A549 (cell line): ENCODE measurements around the gene MACROD1. TPM values are rescaled to one million over a fixed set of nuclear protein-coding genes. Genes with fewer than 3 reads are reported as not detected.

ENCODE experiments used
- ATAC-seq, 2 experiments: fragments of 200-7000 bp in 1 of 2; fragments of >200 bp in 1 of 2; cut with Nextera tagmentation in 1 of 2; cut with Tn5 transposase in 1 of 2; 3 replicates each; pipeline versions ENCODE4 v1.8.0 to v1.9.1; 2018 to 2020; ENCODE audit warnings: mild to moderate bottlenecking in 1 of 2, moderate library complexity in 1 of 2
- CTCF ChIA-PET: fragments of 300-600 bp; sonication (Branson Sonifier 250); formaldehyde crosslinking; extraction: SDS; loops from one replicate; lab custom pipeline; 2021; ENCODE audit warnings: antibody characterized with exemption, inconsistent platforms; lab: Yijun Ruan, JAX
- POLR2A ChIA-PET: fragments of 350-600 bp; formaldehyde crosslinking; extraction: SDS; loops from one replicate; lab custom pipeline; 2021; ENCODE audit warnings: antibody characterized with exemption, inconsistent platforms; lab: Yijun Ruan, JAX
- DNase-seq, 2 experiments: peaks; one replicate each; pipeline versions ENCODE4 v3.0.0 to v3.0.0-alpha.2; 2011 to 2016; ENCODE audit warnings: low read depth in 1 of 2, low spot score in 1 of 2
- FAIRE-seq: peaks from 2 replicates; lab custom pipeline; 2011; peaks lifted over from hg19 to GRCh38; lab: Jason Lieb, UNC
- H3K27ac ChIP-seq, 2 experiments: fragments of >200 bp; sonication (Bioruptor Twin); formaldehyde crosslinking; 3 replicates each; pipeline ENCODE4 v1.5.1; 2016 to 2017
- H3K4me1 ChIP-seq: fragments of >200 bp; sonication (Bioruptor Twin); formaldehyde crosslinking; 3 replicates; pipeline ENCODE4 v1.6.1; 2016
- H3K4me2 ChIP-seq: fragments of >200 bp; sonication (Bioruptor Twin); formaldehyde crosslinking; 3 replicates; pipeline ENCODE4 v1.6.1; 2016
- H3K4me3 ChIP-seq: fragments of >200 bp; sonication (Bioruptor Twin); formaldehyde crosslinking; 3 replicates; pipeline ENCODE4 v1.5.1; 2016
- H3K9me3 ChIP-seq: fragments of >200 bp; sonication (Bioruptor Twin); formaldehyde crosslinking; 3 replicates; pipeline ENCODE4 v1.6.1; 2016
- ATOH8 ChIP-seq: fragments of 250-450 bp; sonication (Bioruptor Pico); IDR thresholded peaks from 2 replicates; pipeline ENCODE4 v1.5.0; 2020; ENCODE audit warnings: low read depth, mild to moderate bottlenecking, moderate library complexity
- BCL3 ChIP-seq: fragments of >200 bp; sonication (Bioruptor Twin); formaldehyde crosslinking; IDR thresholded peaks from 3 replicates; pipeline ENCODE4 v1.6.1; 2016
- CBX8 ChIP-seq: fragments of 200-600 bp; sonication (generic); IDR thresholded peaks from 2 replicates; pipeline ENCODE4 v1.6.1; 2016
- CTCF ChIP-seq: fragments of >200 bp; sonication (Bioruptor Twin); formaldehyde crosslinking; IDR thresholded peaks from 3 replicates; pipeline ENCODE4 v1.5.1; 2016
- E2F6 ChIP-seq: IDR thresholded peaks from 2 replicates; pipeline ENCODE4 v1.6.1; 2012; ENCODE audit warnings: low read depth, borderline replicate concordance
- ESRRA ChIP-seq: fragments of 150-350 bp; IDR thresholded peaks from 2 replicates; pipeline ENCODE4 v1.6.1; 2014; ENCODE audit warnings: mild to moderate bottlenecking, low read length, borderline replicate concordance
- GATA3 ChIP-seq: IDR thresholded peaks from 2 replicates; pipeline ENCODE4 v1.6.1; 2012; ENCODE audit warnings: borderline replicate concordance
- HDAC2 ChIP-seq: fragments of 200-600 bp; sonication (generic); IDR thresholded peaks from 2 replicates; pipeline ENCODE4 v1.6.1; 2016
- HOXB5 ChIP-seq: fragments of 250-450 bp; sonication (Bioruptor Pico); IDR thresholded peaks from 2 replicates; pipeline ENCODE4 v1.5.0; 2020; ENCODE audit warnings: mild to moderate bottlenecking, moderate library complexity
- KDM5A ChIP-seq: fragments of 200-600 bp; sonication (generic); IDR thresholded peaks from 2 replicates; pipeline ENCODE4 v1.6.1; 2016; ENCODE audit warnings: antibody characterized with exemption, mild to moderate bottlenecking
- NR3C1 ChIP-seq: fragments of >200 bp; sonication (Bioruptor Twin); formaldehyde crosslinking; IDR thresholded peaks from 3 replicates; pipeline ENCODE4 v1.6.1; 2017
- PHF8 ChIP-seq: fragments of 200-600 bp; sonication (generic); IDR thresholded peaks from 2 replicates; pipeline ENCODE4 v1.6.1; 2016; ENCODE audit warnings: low read depth, mild to moderate bottlenecking, antibody characterized with exemption, moderate library complexity, borderline replicate concordance
- RAD21 ChIP-seq, 2 experiments: fragments of >200 bp in 1 of 2; sonication (Bioruptor Twin) in 1 of 2; formaldehyde crosslinking in 1 of 2; IDR thresholded peaks in 1 of 2; conservative IDR thresholded peaks in 1 of 2; 2 replicates in 1 of 2; 3 replicates in 1 of 2; pipeline ENCODE4 v1.6.1; 2012 to 2018; ENCODE audit warnings: inconsistent platforms in 1 of 2
- RNF2 ChIP-seq: fragments of 200-600 bp; sonication (generic); IDR thresholded peaks from 2 replicates; pipeline ENCODE4 v1.6.1; 2016; ENCODE audit warnings: low read depth, mild to moderate bottlenecking, antibody characterized with exemption, moderate library complexity, borderline replicate concordance
- SMC3 ChIP-seq: fragments of >200 bp; sonication (Bioruptor Twin); formaldehyde crosslinking; IDR thresholded peaks from 3 replicates; pipeline ENCODE4 v1.6.1; 2018; ENCODE audit warnings: inconsistent platforms
- TP53 ChIP-seq: fragments of 250-450 bp; sonication (Bioruptor Pico); IDR thresholded peaks from 2 replicates; pipeline ENCODE4 v1.5.0; 2021; ENCODE audit warnings: mild to moderate bottlenecking, moderate library complexity
- ZSCAN20 ChIP-seq: fragments of 250-450 bp; sonication (Bioruptor Pico); IDR thresholded peaks from 2 replicates; pipeline ENCODE4 v1.8.0; 2022; ENCODE audit warnings: mild to moderate bottlenecking, moderate library complexity
- WGBS: methylation state at CpG from one replicate; pipeline ENCODE4 v1.1.6; 2017; ENCODE audit errors: missing lambda C conversion rate; 5-methylcytosine and 5-hydroxymethylcytosine counted together
- polyA plus RNA-seq, 4 experiments: library from polyadenylated mRNA; depleted of rRNA in 3 of 4; stranded (reverse); fragments of >200 nt; fragmentation: RNase III in 1 of 4; extraction: RNeasy Plus Mini Kit Qiagen cat#74134 plus additional on column Dnase treatment in 1 of 4; gene quantifications; 2 replicates in 3 of 4; 3 replicates in 1 of 4; pipeline ENCODE4 v1.2.3, GENCODE V29; 2011 to 2017
- TF ChIP-seq, protein P1 (sequence below): fragments of 250-450 bp; sonication (Bioruptor Pico); IDR thresholded peaks from 2 replicates; pipeline ENCODE4 v1.5.0; 2021; ENCODE audit warnings: mild to moderate bottlenecking, moderate library complexity, borderline replicate concordance
- TF ChIP-seq, protein P2 (sequence below): IDR thresholded peaks from 2 replicates; pipeline ENCODE4 v1.6.1; 2012
- TF ChIP-seq, protein P3 (sequence below): fragments of 200-600 bp; sonication (generic); IDR thresholded peaks from 2 replicates; pipeline ENCODE4 v1.6.1; 2016; ENCODE audit warnings: antibody characterized with exemption, mild to moderate bottlenecking, moderate library complexity

Gene MACROD1
- polyA plus RNA-seq, 2 of the 4 experiments (the other 2 are of a cell fraction), result 15.1 to 16.6 TPM

- CTCF ChIA-PET, result interaction anchor here (0.9 to 3.3 kb wide), 8 partner anchors 9 to 120 kb away, joined by 3 to 12 read pairs (median 6); no protein-coding TSS in a partner anchor
Measured at GRCh38 chr11:64032050-64032449, 133.9 kb downstream of the MACROD1 start.

GRCh38 chr11:64031001-64031400 lies 134.9 kb downstream of the MACROD1 start:
- ChIA-PET CTCF (interaction anchor here (1.0 to 3.3 kb wide), 4 partner anchors 10 to 122 kb away, joined by 3 to 12 read pairs (median 5); no protein-coding TSS in a partner anchor), POLR2A (no interaction called here)
- peaks cover 17% of the 10 kb centered on the region for H3K4me1 ChIP-seq
- WGBS, result 75% methylated on average over 3 of the region's 3 CpGs
- no peaks in the 10 kb centered on the region for H3K9me3 ChIP-seq
- no peak for DNase-seq
- no peak overlapping the region for H3K4me3 ChIP-seq
- no peak overlapping the region for H3K4me2 ChIP-seq
- no peak overlapping the region for H3K27ac ChIP-seq
- FAIRE-seq, result no peak
- ATAC-seq, result no peak
- TF ChIP-seq HDAC2 (no peak), SMC3 (no peak), ZSCAN20 (CRISPR knock-in tag) (no peak), HOXB5 (CRISPR knock-in tag) (no peak), CTCF (no peak), E2F6 (no peak), RNF2 (no peak), BCL3 (no peak), RAD21 (conservative IDR thresholded peaks at IDR 0.05 in 1 of 2, IDR thresholded peaks at IDR 0.05 in 1 of 2) (no peak), PHF8 (no peak), CBX8 (no peak), NR3C1 (no peak), TP53 (CRISPR knock-in tag) (no peak)
- TF ChIP-seq, protein P1, sequence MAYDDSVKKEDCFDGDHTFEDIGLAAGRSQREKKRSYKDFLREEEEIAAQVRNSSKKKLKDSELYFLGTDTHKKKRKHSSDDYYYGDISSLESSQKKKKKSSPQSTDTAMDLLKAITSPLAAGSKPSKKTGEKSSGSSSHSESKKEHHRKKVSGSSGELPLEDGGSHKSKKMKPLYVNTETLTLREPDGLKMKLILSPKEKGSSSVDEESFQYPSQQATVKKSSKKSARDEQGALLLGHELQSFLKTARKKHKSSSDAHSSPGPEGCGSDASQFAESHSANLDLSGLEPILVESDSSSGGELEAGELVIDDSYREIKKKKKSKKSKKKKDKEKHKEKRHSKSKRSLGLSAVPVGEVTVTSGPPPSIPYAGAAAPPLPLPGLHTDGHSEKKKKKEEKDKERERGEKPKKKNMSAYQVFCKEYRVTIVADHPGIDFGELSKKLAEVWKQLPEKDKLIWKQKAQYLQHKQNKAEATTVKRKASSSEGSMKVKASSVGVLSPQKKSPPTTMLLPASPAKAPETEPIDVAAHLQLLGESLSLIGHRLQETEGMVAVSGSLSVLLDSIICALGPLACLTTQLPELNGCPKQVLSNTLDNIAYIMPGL (CRISPR knock-in tag), result no peak
- TF ChIP-seq, protein P2, sequence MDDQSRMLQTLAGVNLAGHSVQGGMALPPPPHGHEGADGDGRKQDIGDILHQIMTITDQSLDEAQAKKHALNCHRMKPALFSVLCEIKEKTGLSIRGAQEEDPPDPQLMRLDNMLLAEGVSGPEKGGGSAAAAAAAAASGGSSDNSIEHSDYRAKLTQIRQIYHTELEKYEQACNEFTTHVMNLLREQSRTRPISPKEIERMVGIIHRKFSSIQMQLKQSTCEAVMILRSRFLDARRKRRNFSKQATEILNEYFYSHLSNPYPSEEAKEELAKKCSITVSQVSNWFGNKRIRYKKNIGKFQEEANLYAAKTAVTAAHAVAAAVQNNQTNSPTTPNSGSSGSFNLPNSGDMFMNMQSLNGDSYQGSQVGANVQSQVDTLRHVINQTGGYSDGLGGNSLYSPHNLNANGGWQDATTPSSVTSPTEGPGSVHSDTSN, result no peak

More at GRCh38 chr11:64032050-64032449, 133.9 kb downstream of the MACROD1 start:
- TF ChIP-seq KDM5A, result no peak
- no peak for TF ChIP-seq HOXB5 (CRISPR knock-in tag)
- no peak for TF ChIP-seq ATOH8
- TF ChIP-seq, protein P3, sequence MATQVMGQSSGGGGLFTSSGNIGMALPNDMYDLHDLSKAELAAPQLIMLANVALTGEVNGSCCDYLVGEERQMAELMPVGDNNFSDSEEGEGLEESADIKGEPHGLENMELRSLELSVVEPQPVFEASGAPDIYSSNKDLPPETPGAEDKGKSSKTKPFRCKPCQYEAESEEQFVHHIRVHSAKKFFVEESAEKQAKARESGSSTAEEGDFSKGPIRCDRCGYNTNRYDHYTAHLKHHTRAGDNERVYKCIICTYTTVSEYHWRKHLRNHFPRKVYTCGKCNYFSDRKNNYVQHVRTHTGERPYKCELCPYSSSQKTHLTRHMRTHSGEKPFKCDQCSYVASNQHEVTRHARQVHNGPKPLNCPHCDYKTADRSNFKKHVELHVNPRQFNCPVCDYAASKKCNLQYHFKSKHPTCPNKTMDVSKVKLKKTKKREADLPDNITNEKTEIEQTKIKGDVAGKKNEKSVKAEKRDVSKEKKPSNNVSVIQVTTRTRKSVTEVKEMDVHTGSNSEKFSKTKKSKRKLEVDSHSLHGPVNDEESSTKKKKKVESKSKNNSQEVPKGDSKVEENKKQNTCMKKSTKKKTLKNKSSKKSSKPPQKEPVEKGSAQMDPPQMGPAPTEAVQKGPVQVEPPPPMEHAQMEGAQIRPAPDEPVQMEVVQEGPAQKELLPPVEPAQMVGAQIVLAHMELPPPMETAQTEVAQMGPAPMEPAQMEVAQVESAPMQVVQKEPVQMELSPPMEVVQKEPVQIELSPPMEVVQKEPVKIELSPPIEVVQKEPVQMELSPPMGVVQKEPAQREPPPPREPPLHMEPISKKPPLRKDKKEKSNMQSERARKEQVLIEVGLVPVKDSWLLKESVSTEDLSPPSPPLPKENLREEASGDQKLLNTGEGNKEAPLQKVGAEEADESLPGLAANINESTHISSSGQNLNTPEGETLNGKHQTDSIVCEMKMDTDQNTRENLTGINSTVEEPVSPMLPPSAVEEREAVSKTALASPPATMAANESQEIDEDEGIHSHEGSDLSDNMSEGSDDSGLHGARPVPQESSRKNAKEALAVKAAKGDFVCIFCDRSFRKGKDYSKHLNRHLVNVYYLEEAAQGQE, result no peak
- TF ChIP-seq TP53 (CRISPR knock-in tag), result no peak
- TF ChIP-seq GATA3, result no peak
- no peak for TF ChIP-seq ESRRA
- TF ChIP-seq E2F6, result no peak
- TF ChIP-seq HDAC2, result no peak
- Histone ChIP-seq H3K4me3 (no peak overlapping the region), H3K4me2 (peak overlapping the region; percentile 25; the same call in 2 of the 3 replicates), H3K4me1 (peaks cover 19% of the 10 kb centered on the region), H3K27ac (no peak overlapping the region), H3K9me3 (no peaks in the 10 kb centered on the region)
- no peak for DNase-seq
- peak in 1 of 2 experiments; percentile 11; a peak in 1 of 6 replicates for ATAC-seq
- POLR2A ChIA-PET, result no interaction called here
- FAIRE-seq, result no peak
- 43% methylated on average over 4 of the region's 4 CpGs for WGBS
